Measurements from ENCODE around the gene UGT3A2.

- TF ChIP-seq POLR2A (IDR thresholded peaks at IDR 0.05; ENCODE audit: low read depth, low read length) (no peak), CEBPB (IDR thresholded peaks at IDR 0.05; ENCODE audit: low read depth, low read length) (no peak), NFE2L2 (IDR thresholded peaks at IDR 0.05; ENCODE audit: low read depth, low read length) (no peak), BHLHE40 (IDR thresholded peaks at IDR 0.05; ENCODE audit: low read depth, low read length) (no peak), CTCF (conservative IDR thresholded peaks at IDR 0.05; ENCODE audit: low read depth, low read length) (no peak), RFX5 (IDR thresholded peaks at IDR 0.05; ENCODE audit: low read depth, low read length) (no peak), CHD1 (IDR thresholded peaks at IDR 0.05; ENCODE audit: low read depth, low read length) (no peak), RAD21 (IDR thresholded peaks at IDR 0.05; ENCODE audit: low read length) (no peak)
These were observed 65.7 kb downstream of the UGT3A2 start for GRCh38 chr5:36001032-36001431.
